ENCODE results near the gene F2R. TPM values are rescaled to one million over a fixed set of nuclear protein-coding genes. Genes with fewer than 3 reads are reported as not detected.

Gene F2R
- total and polyA plus RNA-seq, 2 of the 13 experiments (the other 11 are each of a cell fraction or from before 2014, with no cell fraction given): 8.3 to 12.3 TPM

DNA sequence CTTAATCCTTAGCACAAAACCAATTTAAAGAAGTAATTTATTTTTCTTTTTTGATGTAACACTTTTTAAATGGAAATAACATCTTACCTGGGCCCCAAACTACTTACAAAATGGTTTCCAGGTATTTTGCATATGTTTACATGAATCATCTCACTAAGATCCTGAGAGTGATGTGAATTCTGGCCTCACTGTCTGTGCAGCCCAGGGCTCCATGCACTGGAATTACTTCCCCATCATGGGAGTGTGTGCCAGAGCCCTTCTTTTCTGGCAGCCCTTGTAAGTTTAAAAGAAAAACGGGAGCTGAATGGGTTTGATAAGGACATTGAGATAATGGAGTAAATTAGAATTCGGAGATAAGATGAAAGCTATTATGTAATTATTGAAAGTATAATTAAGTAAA, 12.2 kb upstream of the F2R start:
- no peak for ATAC-seq
- H2AFZ ChIP-seq (ENCODE audit: low read length): no peak overlapping the region
- no peak overlapping the region for H3K4me2 ChIP-seq (ENCODE audit: low read depth, low read length)
- H3K27ac ChIP-seq (ENCODE audit: extremely low read length, insufficient read depth, low read length): no peak overlapping the region
- H3K4me1 ChIP-seq (ENCODE audit: insufficient read depth, low read length): no peaks in the 10 kb centered on the region
- intact Hi-C loops (cut with micrococcal nuclease; ENCODE audit: unreplicated experiment): no loop called here
- H4K20me1 ChIP-seq (ENCODE audit: insufficient read depth, low read length): no peaks in the 10 kb centered on the region
- ChIA-PET POLR2A (no interaction called here), CTCF (ENCODE audit: low intra/inter-chr PET ratio, low total read pairs) (no interaction called here)
- in situ Hi-C loops (cut with HindIII; ENCODE audit: extremely low pct_ligation_motif_present, low pct_unique_long_range_greater_than_20kb): no loop called here
- TF ChIP-seq CBX1 (IDR thresholded peaks at IDR 0.05; ENCODE audit: low read depth) (no peak), HNRNPK (IDR thresholded peaks at IDR 0.05; ENCODE audit: low read depth, low read length, poor library complexity, severe bottlenecking) (no peak), ZNF746 (CRISPR knock-in tag; IDR thresholded peaks at IDR 0.05) (no peak), RARA (CRISPR knock-in tag; IDR thresholded peaks at IDR 0.05) (no peak), IRF2 (CRISPR knock-in tag; IDR thresholded peaks at IDR 0.05) (no peak), ZSCAN31 (CRISPR knock-in tag; IDR thresholded peaks at IDR 0.05; ENCODE audit: low read depth) (no peak), ZNF761 (CRISPR knock-in tag; conservative IDR thresholded peaks at IDR 0.05) (no peak), GLI4 (CRISPR knock-in tag; IDR thresholded peaks at IDR 0.05; ENCODE audit: borderline replicate concordance) (no peak), PCBP2 (optimal IDR thresholded peaks at IDR 0.05; ENCODE audit: low read depth, low read length, poor library complexity, severe bottlenecking) (no peak)
- TF ChIP-seq, protein P1, sequence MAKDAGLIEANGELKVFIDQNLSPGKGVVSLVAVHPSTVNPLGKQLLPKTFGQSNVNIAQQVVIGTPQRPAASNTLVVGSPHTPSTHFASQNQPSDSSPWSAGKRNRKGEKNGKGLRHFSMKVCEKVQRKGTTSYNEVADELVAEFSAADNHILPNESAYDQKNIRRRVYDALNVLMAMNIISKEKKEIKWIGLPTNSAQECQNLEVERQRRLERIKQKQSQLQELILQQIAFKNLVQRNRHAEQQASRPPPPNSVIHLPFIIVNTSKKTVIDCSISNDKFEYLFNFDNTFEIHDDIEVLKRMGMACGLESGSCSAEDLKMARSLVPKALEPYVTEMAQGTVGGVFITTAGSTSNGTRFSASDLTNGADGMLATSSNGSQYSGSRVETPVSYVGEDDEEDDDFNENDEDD (CRISPR knock-in tag; IDR thresholded peaks at IDR 0.05; ENCODE audit: borderline replicate concordance): no peak
- TF ChIP-seq, protein P2, sequence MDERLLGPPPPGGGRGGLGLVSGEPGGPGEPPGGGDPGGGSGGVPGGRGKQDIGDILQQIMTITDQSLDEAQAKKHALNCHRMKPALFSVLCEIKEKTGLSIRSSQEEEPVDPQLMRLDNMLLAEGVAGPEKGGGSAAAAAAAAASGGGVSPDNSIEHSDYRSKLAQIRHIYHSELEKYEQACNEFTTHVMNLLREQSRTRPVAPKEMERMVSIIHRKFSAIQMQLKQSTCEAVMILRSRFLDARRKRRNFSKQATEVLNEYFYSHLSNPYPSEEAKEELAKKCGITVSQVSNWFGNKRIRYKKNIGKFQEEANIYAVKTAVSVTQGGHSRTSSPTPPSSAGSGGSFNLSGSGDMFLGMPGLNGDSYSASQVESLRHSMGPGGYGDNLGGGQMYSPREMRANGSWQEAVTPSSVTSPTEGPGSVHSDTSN (CRISPR knock-in tag; IDR thresholded peaks at IDR 0.05): no peak
- TF ChIP-seq, protein P3, sequence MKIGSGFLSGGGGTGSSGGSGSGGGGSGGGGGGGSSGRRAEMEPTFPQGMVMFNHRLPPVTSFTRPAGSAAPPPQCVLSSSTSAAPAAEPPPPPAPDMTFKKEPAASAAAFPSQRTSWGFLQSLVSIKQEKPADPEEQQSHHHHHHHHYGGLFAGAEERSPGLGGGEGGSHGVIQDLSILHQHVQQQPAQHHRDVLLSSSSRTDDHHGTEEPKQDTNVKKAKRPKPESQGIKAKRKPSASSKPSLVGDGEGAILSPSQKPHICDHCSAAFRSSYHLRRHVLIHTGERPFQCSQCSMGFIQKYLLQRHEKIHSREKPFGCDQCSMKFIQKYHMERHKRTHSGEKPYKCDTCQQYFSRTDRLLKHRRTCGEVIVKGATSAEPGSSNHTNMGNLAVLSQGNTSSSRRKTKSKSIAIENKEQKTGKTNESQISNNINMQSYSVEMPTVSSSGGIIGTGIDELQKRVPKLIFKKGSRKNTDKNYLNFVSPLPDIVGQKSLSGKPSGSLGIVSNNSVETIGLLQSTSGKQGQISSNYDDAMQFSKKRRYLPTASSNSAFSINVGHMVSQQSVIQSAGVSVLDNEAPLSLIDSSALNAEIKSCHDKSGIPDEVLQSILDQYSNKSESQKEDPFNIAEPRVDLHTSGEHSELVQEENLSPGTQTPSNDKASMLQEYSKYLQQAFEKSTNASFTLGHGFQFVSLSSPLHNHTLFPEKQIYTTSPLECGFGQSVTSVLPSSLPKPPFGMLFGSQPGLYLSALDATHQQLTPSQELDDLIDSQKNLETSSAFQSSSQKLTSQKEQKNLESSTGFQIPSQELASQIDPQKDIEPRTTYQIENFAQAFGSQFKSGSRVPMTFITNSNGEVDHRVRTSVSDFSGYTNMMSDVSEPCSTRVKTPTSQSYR (CRISPR knock-in tag; IDR thresholded peaks at IDR 0.05; ENCODE audit: borderline replicate concordance): no peak
- TF ChIP-seq, protein P4, sequence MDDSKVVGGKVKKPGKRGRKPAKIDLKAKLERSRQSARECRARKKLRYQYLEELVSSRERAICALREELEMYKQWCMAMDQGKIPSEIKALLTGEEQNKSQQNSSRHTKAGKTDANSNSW (CRISPR knock-in tag; IDR thresholded peaks at IDR 0.05; ENCODE audit: borderline replicate concordance): no peak
- TF ChIP-seq, protein P5, sequence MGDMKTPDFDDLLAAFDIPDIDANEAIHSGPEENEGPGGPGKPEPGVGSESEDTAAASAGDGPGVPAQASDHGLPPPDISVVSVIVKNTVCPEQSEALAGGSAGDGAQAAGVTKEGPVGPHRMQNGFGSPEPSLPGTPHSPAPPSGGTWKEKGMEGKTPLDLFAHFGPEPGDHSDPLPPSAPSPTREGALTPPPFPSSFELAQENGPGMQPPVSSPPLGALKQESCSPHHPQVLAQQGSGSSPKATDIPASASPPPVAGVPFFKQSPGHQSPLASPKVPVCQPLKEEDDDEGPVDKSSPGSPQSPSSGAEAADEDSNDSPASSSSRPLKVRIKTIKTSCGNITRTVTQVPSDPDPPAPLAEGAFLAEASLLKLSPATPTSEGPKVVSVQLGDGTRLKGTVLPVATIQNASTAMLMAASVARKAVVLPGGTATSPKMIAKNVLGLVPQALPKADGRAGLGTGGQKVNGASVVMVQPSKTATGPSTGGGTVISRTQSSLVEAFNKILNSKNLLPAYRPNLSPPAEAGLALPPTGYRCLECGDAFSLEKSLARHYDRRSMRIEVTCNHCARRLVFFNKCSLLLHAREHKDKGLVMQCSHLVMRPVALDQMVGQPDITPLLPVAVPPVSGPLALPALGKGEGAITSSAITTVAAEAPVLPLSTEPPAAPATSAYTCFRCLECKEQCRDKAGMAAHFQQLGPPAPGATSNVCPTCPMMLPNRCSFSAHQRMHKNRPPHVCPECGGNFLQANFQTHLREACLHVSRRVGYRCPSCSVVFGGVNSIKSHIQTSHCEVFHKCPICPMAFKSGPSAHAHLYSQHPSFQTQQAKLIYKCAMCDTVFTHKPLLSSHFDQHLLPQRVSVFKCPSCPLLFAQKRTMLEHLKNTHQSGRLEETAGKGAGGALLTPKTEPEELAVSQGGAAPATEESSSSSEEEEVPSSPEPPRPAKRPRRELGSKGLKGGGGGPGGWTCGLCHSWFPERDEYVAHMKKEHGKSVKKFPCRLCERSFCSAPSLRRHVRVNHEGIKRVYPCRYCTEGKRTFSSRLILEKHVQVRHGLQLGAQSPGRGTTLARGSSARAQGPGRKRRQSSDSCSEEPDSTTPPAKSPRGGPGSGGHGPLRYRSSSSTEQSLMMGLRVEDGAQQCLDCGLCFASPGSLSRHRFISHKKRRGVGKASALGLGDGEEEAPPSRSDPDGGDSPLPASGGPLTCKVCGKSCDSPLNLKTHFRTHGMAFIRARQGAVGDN (CRISPR knock-in tag; IDR thresholded peaks at IDR 0.05): no peak
- no peak for DNase-seq (ENCODE audit: low spot score)
- no peaks in the 10 kb centered on the region for H3K27me3 ChIP-seq (ENCODE audit: control insufficient read depth in 1 of 2, insufficient read depth in 2 of 2, low read length in 2 of 2)
- H3K36me3 ChIP-seq (replicated peaks in 1 of 2; ENCODE audit: control insufficient read depth in 1 of 2, insufficient read depth in 2 of 2, low read length in 2 of 2): peaks cover 9 to 29% of the 10 kb centered on the region in 2 experiments; a peak in 4 of 5 replicates
- BruUV-seq (replicated peaks): no TSS peak
- H3K9me3 ChIP-seq (ENCODE audit: low read length): no peaks in the 10 kb centered on the region
- no peak for FAIRE-seq
- H3K4me3 ChIP-seq (replicated peaks in 1 of 3; ENCODE audit: insufficient read depth in 1 of 3, low read depth in 2 of 3, low read length in 3 of 3): no peak overlapping the region
- 96% methylated on average over 2 of the region's 2 CpGs for WGBS (ENCODE audit: low lambda C conversion rate)
- H3K9ac ChIP-seq (ENCODE audit: insufficient read depth, low read depth, low read length): no peak overlapping the region
- no peaks in the 10 kb centered on the region for H3K79me2 ChIP-seq (ENCODE audit: insufficient read depth, low read length)
